DLD1 (cell line): ENCODE measurements around the gene TPX2.
"Not testable (repeated sequence)": the region's sequence is repeated elsewhere in the genome, so short reads cannot be mapped to it uniquely, and the experiment has no call there.

ENCODE experiments used
- in situ Hi-C: cut with HindIII; loops from 2 replicates; pipeline ENCODE4 v1.10.0; 2017; ENCODE audit warnings: low sequenced_read_pairs

TPX2 gene

DNA sequence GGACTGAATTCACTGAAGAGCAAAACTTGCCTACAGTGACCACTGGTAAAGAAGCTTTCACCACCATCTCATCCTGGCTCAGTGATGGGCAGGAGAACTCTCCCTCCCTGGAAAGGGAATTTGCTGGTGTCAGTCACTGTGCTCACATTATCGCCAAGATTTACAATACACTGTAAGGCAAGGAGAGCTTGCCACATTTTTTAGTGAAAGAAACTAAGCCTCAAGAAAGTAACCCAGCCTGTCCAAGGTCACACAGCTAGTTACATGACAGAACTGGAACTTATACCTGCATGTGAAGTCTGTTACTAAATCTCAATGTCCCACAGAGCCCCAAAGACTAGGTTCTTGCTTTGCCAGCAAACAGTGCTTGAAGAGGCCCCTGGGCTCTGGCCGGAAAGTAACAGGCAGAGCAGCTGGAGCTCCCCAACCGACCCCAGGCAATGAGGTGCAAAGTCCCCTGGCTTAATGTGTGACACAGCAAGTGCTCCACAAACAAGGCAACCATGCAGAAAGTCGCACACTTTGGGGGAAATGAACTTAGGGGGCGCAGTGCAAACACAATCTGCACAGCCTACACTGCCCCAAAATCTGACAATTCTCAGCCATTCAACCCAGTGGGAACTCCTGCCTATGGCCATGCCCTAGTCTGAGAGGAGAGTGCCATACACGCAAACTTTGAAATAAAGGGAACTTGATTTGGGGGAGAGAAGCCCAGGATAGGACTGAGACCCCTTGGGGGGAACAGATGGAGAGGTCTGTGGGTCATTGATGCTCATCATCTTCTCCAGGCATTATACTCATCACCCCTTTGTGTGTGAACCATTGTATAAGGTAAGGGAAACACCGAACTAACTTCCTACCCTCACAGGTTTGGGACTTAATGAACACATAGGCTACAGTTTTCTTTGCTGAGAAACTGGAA, 18.3 kb upstream of the TPX2 start:
- in situ Hi-C loops = no loop called here

DNA sequence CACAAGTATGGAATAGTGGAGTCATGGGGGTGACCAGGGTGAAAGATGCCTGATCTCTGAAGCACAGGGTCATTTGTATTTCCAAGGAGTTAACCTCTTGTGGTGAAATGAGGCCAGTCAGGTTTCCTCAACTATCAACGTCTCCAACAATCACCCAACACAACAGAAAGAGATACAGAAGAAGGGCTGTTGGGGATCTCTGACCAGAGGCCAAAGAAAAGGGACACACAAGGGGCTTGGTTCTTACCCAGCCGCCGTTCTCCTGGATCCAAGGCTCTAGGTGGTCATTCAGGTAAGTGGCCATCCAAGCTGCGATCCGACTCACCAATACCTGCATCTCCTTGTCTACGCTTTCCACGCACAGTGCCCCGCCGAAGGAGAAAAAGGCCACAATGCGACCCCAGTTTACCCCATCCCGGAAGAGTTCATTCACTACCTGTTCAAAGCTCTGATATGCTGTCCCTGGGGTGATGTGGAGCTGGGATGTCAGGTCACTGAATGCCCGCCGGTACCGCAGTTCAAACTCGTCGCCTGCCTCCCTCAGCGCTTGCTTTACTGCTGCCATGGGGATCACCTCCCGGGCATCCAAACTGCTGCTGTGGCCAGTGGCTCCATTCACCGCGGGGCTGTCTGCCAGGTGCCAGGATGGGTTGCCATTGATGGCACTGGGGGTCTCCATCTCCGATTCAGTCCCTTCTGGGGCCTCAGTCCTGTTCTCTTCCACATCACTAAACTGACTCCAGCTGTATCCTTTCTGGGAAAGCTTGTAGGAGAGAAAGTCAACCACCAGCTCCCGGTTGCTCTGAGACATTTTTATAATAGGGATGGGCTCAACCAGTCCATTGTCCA, 17.5 kb upstream of the TPX2 start:
- in situ Hi-C loops = no loop called here

DNA sequence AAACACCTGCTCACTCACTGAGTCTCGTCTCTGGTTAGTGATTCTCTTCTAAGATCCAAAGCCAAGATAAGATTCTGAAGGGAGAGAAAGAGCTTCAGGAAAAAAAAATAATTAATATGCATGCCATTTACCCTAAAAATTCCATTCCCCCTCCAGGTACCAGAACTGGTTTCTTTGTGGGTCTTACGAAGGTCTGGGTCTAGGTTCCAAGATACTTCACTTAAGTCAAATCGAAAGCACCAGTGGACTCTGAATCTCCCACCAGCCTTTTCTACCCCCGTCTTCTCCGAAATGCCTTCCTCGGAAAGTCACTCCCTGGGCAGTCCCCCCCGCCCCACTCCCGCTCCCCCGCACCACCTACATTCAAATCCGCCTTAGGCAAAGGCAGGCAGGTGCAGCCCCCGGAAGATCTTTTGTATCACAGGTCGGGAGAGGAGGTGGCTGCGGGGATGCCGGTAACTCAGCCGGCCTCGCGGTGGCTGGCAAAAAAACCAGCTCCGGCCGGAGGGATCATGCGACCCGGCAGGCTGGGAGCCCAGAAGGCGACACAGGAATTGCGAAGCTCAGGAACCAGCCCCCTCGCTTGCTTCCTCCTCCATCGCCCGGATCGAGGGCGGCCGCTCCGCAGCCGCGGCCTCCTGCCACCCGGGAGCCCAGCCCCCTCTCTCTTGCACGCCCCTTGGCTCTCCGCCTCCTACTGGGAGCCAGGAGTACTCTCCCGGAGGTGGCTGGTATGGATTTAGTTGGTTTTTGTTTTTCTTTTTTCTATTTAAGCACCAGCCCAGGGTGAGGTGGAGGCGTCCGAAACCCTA, 16.6 kb upstream of the TPX2 start, which contains the start of gene BCL2L1:
Gene BCL2L1, minus strand, starts transcription at position 612 of the 812 bp plus-strand sequence. CDS start 650 bp downstream, outside the sequence.
- in situ Hi-C loops = no loop called here

DNA sequence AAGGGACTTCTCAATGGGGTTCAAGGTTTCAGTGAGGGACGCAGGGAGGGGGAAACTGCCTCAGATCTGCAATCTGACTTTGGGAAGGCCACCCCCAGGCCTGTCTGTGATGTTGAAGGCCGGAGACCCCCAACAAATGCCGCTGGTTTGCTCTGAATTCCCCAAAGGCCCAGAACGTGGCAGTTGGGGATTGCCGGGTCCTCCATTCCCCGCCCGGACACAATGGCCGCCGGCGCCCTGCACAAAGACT, 16.1 kb upstream of the TPX2 start:
- in situ Hi-C loops = no loop called here

DNA sequence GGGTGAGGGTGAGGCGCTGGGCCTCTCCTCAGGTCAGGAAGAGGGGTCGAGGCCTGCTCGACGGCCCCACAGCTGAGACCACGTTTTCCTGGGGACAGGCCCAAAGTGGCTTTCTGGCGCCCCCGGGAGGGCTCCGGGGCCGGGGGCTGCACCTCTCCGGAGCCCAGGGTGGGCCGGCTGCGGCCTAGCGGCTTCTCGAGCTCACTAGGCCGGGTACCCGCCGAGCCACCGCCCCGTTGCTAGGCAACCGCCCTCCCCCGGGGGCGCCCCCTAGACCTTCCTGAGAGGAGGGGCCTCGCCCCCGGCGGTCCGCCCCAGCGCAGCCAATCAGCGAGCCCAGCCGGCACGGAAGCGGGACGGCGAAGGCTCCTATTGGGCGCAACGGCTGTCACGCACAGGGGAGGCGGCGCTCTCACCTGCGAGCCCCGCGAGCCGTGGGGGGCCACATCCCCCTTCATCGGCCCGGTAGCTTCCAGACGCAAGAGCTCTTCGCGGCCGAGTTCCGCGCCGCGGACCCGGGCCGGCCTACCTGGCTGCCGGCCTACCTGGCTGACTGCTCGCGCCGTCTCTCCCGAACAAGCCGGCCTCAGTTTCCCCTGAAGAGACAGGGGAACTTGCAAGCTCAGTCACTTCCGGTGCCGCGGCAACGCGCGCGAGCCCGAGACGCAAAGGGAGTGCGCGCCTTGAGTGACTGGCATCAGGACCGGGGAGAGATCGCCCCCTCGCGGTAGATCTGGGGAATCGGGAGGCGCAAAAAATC, 15.6 kb upstream of the TPX2 start:
- in situ Hi-C loops = no loop called here

DNA sequence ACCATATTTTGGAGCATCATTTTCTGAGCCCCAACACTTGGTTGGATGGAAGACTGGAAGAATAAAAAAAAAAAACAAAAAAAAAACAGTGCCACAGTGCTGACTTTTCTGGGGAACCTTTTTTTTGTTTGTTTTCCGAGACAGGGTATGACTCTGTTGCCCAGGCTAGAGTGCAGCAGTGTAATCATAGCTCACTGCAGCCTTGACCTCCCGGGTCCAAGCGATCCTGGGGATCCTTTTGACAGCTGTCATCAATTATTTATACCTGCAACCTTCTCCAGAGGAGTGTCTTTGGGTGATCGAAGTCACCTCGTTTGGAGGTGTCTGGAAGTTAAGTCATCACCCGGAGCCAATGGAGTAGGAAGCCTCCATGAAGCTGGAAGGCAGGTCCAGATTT, 7.8 kb upstream of the TPX2 start:
- in situ Hi-C loops = no loop called here

DNA sequence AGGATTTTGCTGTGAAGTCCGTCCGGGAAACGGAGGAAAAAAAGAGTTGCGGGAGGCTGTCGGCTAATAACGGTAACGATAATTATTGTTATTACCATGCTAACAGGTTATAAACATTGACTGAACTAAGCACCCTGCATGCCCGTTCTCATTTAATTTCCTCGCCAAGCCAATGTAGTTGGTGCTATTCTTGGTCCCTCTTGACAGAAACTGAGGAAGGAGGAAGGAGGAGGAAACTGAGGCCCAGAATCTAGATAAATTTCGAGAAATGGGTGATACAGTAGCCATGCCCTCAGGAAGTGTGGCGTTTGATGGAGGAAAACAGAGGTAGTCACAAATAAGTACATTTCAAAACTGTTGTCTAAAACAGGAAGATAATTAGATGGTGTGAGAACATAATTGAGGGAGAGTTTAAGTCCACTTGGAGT, 474 bp downstream of the TPX2 start:
- in situ Hi-C loops = no loop called here

DNA sequence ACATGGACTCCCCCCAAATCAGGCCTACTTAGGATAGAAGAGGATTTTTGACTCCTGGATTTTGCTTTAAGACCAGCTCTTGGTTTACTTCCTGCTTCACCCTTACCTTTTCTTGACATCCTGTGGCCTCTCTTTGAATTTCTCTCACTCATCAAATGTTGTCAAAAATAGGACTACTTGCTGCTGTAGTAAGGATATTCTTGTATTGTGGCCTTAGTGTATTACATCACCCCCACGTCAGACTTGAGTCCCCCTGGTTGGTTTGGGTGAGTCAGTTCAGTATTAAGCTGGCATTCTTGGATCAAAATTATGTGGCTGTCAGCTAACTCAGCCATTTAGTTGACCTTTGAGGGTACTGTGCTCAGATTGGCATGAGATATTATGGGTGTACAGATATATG, 1.1 kb downstream of the TPX2 start:
- in situ Hi-C loops = no loop called here

DNA sequence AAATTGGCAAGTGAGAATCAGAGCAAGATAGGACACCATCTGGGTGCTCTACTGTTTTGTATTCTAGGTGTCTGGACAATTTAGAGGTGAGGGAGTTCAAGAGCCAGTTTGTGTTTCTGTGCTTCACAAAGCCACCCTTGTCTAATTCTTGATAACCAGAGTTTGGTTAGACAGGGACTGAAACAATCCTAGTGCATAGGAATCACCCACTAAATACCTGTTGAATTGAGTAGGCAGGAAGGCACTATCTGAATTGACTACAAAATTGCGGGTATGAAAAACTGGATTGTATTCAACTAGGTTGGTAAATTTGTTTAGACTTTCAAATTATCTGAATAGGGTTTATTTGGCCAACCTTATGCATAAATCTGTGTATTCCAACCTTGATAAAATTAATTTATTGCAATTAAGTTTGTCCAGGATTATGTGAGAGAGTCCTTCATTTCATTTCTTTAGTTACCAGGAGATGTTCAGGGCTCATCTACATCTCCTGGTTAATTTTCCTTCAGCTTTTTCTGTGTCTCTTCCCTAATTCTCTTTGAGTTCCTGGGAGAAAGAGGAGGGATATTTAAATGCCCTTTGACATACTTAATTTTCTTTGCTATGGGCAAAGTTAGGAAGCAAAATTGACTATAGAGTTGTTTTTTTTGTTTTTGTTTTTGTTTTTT, 1.7 kb downstream of the TPX2 start:
- in situ Hi-C loops = no loop called here

DNA sequence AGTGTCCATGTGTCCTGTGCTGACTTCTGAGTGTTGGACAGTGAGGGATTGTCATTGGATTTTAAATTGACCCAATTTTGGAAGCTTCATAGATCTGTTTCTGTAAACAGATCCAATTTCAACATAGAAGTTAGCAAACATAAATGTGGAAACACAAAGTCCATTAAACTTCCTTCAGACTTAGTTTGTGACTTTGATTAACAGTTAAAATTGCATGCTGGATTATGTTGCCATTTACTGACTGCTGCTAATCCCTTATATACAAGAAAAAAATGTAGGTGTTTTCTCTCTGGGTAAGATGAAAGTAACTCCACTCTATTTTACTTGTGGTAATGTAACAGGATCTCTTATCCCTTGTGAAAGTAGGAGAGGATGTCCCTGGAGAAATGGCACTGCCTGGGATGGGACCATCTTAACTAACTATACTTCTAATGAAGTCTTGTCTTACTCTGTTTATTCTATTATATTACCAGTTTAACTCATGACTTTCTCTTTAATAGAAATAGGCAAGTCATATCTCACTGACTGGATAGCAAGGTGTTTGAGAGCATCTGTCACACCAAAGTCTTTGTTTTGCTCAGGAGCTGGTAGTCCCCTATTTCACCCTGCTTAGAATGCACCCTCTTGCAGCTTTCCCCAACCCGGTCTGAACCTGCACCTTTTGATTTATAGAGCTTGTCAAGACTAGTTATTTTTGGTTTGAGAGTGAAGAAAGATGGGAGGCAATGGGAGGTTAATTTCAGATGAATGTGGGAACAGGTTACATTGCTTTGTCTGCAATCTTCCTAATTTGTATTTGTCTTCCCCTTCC, 7.2 kb downstream of the TPX2 start:
- in situ Hi-C loops = no loop called here

DNA sequence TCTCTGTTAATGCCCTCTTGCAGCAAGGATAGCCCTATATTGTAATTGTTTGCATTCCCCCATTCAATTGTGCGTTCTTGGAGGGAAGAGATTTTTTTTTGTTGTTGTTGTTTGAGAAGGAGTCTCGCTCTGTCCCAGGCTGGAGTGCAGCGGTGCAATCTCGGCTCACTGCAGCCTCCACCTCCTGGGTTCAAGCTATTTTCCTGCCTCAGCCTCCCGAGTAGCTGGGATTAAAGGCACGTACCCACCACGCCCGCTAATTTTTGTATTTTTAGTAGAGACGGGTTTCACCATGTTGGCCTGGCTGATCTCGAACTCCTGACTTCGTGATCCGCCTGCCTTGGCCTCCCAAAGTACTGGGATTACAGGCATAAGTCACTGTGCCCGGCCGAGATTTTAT, 7.9 kb downstream of the TPX2 start:
- in situ Hi-C loops = not testable (repeated sequence)

DNA sequence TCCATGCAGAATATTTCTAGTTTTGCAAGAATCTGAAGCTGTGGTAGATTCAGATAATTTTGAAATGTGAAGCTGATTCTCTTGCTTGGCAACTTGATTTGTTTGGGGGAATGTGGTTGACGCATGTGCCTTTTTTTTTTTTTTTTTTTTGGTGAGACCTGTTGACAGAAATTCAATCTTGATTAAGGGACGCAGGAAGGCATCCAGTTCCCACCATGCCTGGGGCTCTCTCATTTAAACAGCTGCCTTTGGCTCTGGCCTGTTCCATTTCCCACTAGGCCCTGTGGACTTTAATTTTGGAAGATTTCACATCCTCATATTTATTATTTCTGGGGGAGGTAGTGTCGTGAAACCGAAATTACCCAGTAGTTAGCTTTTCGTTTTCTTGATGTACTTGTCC, 8.6 kb downstream of the TPX2 start:
- in situ Hi-C loops = no loop called here

DNA sequence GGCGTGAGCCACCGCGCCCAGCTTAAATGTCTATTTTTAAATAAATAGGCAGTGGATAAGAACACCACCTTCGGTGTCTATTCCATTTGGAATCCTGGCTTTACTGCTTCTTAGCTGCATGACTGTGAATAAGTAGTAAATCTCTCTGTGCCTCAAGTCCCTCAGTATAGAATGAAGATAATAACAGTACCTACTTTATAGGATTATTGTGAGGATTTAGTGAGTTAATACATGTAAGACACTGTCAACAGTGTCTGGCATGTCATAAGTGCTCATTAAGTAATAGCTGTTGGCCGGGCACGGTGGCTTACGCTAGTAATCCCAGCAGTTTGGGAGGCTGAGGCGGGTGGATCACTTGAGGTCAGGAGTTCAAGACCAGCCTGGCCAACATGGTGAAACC, 10.1 kb downstream of the TPX2 start:
- in situ Hi-C loops = no loop called here

DNA sequence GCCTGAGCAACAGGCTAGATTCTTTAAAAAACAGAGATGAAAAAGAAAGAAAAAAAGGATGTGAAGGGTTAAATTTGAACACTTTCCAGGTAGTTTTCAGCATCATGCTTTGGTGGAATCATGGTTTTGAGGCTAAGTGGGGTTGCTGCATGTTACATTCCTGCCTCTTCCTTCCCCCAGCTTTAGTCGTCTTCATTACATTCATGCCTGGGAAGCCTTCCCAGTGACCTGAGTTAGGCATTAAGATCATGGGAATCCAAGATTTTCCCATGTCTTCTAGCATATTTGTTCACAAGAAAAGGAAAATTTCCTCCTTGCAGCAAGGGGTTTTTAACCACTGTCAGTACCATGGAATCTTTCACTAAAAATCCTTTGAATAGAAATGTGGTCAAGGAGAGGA, 12.0 kb downstream of the TPX2 start:
- in situ Hi-C loops = no loop called here

DNA sequence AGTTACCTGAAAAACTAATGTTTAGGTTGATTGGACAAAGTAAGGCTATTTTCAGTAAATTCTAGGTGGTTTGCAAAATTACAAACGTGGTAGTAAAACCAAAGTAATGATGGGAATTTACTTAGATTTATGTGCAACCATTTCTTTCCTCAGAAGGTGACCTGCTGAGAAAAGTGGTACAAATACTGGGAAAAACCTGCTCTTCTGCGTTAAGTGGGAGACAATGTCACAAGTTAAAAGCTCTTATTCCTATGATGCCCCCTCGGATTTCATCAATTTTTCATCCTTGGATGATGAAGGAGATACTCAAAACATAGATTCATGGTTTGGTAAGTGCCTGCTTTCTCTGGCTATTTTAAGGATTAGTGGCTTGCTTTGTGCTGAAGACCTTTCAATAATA, 18.2 kb downstream of the TPX2 start:
- in situ Hi-C loops = no loop called here

DNA sequence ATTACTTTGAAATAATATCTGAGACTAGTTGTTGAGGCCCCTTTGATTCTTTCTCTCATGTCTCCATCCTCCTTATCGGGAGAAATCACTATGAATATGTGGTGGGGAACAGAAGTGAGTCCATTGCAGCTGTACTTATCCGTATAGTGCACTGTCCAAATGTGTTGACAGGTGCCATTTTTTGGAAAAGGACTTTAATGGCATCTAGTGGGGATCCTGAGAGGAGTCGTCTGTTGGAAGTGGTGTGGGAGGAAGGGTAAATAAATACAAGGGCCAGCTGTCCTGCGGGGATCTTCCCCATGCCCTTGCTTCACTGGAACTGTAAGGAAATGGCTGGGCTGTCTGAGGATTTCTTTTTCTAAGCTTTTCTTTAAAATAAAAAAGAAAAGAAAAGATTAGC, 19.4 kb downstream of the TPX2 start:
- in situ Hi-C loops = no loop called here

DNA sequence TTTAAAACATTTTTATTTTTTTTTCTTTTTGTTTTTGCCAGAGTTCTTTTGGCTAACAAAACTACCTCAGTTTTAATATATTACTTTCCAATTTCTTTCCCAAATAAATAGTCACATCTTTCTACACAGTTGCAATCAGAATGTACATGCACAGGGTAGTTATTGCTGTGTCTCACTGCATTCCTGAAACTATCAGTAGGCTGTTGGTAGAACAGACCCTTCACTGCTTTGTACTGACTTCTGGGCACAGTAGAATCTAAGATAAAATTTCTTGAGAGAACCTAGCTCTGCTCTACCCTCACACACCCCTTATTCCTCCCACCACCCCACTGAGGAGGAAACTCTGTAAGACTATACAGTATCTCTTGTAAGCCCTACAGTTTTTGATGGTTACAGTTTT, 19.9 kb downstream of the TPX2 start:
- in situ Hi-C loops = no loop called here

DNA sequence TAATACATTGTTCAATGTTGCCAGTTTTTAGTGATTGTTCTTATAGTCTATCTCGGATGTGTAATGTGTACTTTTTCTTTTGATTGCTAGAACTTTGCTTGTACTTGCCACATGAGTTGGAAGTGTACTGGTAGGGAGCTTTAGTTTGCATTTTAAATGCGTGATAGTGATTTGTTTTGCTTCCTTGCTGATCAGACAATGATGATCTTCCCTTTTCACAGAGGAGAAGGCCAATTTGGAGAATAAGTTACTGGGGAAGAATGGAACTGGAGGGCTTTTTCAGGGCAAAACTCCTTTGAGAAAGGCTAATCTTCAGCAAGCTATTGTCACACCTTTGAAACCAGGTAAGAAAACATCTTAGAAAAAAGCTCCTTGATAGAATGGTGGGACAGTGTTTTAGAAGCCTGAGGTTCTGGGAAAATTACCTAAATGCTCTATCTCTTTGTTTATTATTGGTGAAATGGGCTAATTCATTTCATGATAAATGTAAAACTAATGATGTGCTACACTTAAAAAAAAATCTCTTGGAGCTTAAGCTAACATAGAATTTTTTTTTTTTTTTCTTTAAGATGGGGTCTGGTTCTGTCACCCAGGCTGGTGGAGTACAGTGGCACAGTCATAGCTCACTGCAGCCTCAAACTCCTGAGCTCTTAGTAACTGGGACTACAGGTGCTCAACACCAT, 20.9 kb downstream of the TPX2 start:
- in situ Hi-C loops = no loop called here
